Ishikawa (cell line): ENCODE measurements around the gene RUNX1.

ENCODE experiments used
- CEBPB ChIP-seq: IDR thresholded peaks from 2 replicates; pipeline ENCODE4 v1.6.1; 2012
- CREB1 ChIP-seq: IDR thresholded peaks from 2 replicates; pipeline ENCODE4 v1.6.1; 2012; ENCODE audit warnings: low read depth
- EGR1 ChIP-seq: IDR thresholded peaks from 2 replicates; pipeline ENCODE4 v1.6.1; 2012
- EP300 ChIP-seq: IDR thresholded peaks from 2 replicates; pipeline ENCODE4 v1.6.1; 2012; ENCODE audit warnings: borderline replicate concordance
- FOXM1 ChIP-seq: IDR thresholded peaks from 2 replicates; pipeline ENCODE4 v1.6.1; 2012; ENCODE audit warnings: low read depth, borderline replicate concordance
- NFIC ChIP-seq: IDR thresholded peaks from 2 replicates; pipeline ENCODE4 v1.6.1; 2012
- RAD21 ChIP-seq: IDR thresholded peaks from 2 replicates; pipeline ENCODE4 v1.6.1; 2012; ENCODE audit warnings: low read depth
- TAF1 ChIP-seq: IDR thresholded peaks from 2 replicates; pipeline ENCODE4 v1.6.1; 2012; ENCODE audit warnings: low read depth, mild to moderate bottlenecking
- TCF12 ChIP-seq: IDR thresholded peaks from 2 replicates; pipeline ENCODE4 v1.6.1; 2012; ENCODE audit warnings: low read depth
- TEAD4 ChIP-seq: IDR thresholded peaks from 2 replicates; pipeline ENCODE4 v1.6.1; 2012
- YY1 ChIP-seq: IDR thresholded peaks from 2 replicates; pipeline ENCODE4 v1.6.1; 2012; ENCODE audit warnings: low read depth
- ZBTB7A ChIP-seq: IDR thresholded peaks from 2 replicates; pipeline ENCODE4 v1.6.1; 2012; ENCODE audit warnings: low read depth
- TF ChIP-seq, protein P1 (sequence below): IDR thresholded peaks from 2 replicates; pipeline ENCODE4 v1.6.1; 2012; ENCODE audit warnings: low read depth, mild to moderate bottlenecking
- TF ChIP-seq, protein P2 (sequence below): IDR thresholded peaks from 2 replicates; pipeline ENCODE4 v1.6.1; 2012
- TF ChIP-seq, protein P3 (sequence below): IDR thresholded peaks from 2 replicates; pipeline ENCODE4 v1.6.1; 2012

The RUNX1 gene

DNA sequence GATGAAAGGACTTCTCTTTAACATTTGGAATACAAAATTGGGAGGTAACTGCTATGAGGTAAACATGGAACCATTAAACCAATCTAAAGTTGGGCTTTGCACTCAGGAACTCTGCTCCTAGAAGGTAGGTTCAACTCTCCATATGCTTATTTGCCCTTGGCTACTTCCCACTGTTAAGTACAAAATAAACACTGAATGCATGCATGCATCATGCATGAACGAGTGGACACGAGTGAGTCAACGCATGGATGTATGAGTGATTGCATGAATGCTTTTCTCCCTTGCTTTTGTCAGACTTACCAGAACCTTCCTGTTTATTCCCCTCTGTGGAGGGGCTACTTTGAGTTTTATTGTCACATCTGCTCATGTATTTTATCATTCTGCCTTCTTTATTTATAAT lies 42.4 kb upstream of the RUNX1 start:
- TF ChIP-seq NFIC: no peak
- TF ChIP-seq CEBPB: no peak
- TF ChIP-seq YY1: no peak
- no peak for TF ChIP-seq TEAD4

DNA sequence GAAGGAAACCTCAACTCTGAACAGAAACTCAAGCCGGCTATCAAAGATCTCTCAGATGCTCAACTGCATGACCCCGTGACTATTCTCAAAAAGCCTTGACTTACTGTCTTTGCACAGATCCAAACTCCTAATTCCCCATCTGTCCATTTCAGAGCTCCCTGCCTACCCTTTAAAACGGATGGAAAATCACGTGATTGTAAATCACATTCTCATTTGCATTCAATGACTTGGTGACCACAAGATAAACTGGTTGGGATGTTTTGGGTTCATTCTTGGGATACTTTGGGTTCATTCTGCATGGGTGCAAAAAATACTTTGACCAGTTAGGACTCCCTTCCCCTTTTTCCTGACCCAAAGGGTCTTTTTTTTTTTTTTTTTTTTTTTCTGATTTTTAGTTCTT lies 41.3 kb upstream of the RUNX1 start:
- TF ChIP-seq TAF1 (no peak), CREB1 (no peak), EGR1 (no peak), YY1 (no peak), FOXM1 (no peak), NFIC (no peak), TCF12 (no peak), RAD21 (no peak)
- TF ChIP-seq, protein P1, sequence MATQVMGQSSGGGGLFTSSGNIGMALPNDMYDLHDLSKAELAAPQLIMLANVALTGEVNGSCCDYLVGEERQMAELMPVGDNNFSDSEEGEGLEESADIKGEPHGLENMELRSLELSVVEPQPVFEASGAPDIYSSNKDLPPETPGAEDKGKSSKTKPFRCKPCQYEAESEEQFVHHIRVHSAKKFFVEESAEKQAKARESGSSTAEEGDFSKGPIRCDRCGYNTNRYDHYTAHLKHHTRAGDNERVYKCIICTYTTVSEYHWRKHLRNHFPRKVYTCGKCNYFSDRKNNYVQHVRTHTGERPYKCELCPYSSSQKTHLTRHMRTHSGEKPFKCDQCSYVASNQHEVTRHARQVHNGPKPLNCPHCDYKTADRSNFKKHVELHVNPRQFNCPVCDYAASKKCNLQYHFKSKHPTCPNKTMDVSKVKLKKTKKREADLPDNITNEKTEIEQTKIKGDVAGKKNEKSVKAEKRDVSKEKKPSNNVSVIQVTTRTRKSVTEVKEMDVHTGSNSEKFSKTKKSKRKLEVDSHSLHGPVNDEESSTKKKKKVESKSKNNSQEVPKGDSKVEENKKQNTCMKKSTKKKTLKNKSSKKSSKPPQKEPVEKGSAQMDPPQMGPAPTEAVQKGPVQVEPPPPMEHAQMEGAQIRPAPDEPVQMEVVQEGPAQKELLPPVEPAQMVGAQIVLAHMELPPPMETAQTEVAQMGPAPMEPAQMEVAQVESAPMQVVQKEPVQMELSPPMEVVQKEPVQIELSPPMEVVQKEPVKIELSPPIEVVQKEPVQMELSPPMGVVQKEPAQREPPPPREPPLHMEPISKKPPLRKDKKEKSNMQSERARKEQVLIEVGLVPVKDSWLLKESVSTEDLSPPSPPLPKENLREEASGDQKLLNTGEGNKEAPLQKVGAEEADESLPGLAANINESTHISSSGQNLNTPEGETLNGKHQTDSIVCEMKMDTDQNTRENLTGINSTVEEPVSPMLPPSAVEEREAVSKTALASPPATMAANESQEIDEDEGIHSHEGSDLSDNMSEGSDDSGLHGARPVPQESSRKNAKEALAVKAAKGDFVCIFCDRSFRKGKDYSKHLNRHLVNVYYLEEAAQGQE: no peak
- TF ChIP-seq, protein P2, sequence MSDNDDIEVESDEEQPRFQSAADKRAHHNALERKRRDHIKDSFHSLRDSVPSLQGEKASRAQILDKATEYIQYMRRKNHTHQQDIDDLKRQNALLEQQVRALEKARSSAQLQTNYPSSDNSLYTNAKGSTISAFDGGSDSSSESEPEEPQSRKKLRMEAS: no peak

DNA sequence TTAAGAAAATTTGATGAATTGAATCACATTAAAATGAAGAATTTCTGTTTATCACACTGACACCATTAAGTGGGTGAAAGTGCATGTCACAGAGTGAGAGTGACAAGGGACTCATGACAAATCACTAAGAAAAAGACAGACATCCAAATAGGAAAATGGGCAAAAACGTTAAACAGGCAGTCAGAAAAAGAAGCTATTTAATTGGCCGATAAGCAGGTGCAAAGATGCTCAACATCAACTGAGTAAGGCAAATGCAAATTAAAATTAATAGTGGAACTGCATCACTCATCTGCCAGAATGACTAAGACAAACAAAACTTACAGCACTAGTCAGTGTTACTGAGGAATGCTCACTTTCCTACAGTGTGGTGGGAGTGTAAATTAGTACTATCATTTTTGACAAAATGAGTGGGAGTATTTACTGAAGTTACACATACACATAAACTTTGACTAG lies 39.2 kb upstream of the RUNX1 start:
- TF ChIP-seq, protein P1: no peak
- TF ChIP-seq, protein P3, sequence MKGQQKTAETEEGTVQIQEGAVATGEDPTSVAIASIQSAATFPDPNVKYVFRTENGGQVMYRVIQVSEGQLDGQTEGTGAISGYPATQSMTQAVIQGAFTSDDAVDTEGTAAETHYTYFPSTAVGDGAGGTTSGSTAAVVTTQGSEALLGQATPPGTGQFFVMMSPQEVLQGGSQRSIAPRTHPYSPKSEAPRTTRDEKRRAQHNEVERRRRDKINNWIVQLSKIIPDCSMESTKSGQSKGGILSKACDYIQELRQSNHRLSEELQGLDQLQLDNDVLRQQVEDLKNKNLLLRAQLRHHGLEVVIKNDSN: no peak
- TF ChIP-seq RAD21 (no peak), ZBTB7A (no peak), NFIC (no peak), EP300 (no peak)
- TF ChIP-seq, protein P2: no peak

DNA sequence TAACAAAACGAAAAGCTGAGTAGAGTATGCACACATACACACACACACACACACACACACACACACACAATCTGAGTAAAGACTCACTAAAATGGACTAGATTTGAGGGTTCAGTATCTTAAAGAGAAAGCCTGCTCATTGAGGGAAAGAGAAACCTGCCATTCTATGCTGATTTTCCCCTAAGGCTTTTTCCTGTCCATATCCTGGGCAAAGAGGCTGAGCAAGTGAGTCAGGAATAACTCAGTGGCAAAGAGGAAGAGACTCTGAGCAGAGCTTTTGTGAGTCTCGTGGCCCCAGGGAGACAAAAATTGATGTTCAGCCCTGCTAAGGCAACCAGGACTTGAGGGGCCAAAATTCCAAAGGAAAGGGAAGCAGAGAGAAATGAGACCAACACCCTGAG lies 37.3 kb upstream of the RUNX1 start:
- TF ChIP-seq CREB1 (no peak), ZBTB7A (no peak), FOXM1 (no peak), TCF12 (no peak), EP300 (no peak), TEAD4 (no peak), EGR1 (no peak), CEBPB (no peak), NFIC (no peak), RAD21 (no peak), TAF1 (no peak), YY1 (no peak)
- TF ChIP-seq, protein P1: no peak
- TF ChIP-seq, protein P3: no peak
- TF ChIP-seq, protein P2: no peak

DNA sequence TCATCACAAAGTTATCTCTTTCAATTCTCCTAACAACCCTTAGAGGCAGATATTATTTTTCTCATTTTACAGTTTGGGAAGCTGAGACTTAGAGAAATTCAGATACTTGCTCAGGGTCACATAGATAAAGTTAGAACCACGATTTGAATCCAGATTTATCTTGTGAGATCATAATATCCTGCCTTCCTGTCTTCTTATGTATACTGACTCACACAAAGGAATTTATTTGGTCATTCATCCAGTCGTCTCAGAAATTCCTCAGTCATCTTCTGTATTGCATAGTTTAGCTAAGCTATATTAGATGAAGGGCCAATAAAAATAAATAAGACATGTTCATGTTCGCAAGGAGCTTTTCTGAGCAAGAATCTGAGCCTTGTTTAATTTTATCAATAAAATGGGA lies 35.8 kb upstream of the RUNX1 start:
- no peak for TF ChIP-seq CREB1
- TF ChIP-seq TAF1: no peak
- TF ChIP-seq, protein P2: no peak
- no peak for TF ChIP-seq FOXM1
- TF ChIP-seq TCF12: no peak
- TF ChIP-seq, protein P1: no peak
- TF ChIP-seq TEAD4: no peak
- no peak for TF ChIP-seq YY1
- no peak for TF ChIP-seq EGR1
- no peak for TF ChIP-seq CEBPB
- TF ChIP-seq EP300: no peak
